ENCODE results near the gene KCNJ11. TPM values are rescaled to one million over a fixed set of nuclear protein-coding genes. Genes with fewer than 3 reads are reported as not detected.
"Not testable (repeated sequence)": the region's sequence is repeated elsewhere in the genome, so short reads cannot be mapped to it uniquely, and the experiment has no call there.

Gene KCNJ11
- 1 to 10 TPM; 4.2 to 5.7 TPM for total RNA-seq

DNA sequence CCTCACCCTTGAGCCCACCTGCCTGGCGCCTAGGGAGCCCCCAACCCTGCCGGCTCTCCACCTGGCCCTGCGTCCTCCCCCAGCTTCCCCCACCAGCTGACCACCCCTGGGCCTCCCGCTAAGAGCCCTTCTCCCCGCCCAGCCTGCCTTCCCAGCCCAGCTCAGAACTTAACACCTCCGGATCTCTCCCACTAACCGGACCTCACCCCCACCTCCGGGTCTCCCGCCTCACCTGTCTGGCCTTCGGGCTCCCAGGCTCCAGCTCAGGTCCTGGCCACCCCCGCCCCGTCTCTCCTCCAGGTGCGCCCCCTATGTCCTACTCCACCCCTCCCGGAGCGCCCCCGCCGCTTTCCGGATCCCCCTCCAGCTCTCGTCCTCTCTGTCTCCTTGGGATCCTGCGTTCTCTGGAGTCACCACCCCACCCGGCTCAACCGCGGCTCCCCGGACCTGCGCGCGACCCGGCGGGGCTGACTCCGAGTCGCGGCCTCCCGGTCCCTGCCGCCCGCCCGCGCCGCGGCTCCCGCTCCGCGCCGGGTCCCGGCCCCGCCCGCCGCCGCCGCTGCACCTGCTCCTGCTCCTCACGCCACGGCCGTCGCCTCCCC, at the start of gene KCNJ11:
KCNJ11 (minus strand) TSS at position 51 of the 602 bp plus-strand sequence. CDS start 568 bp downstream, outside the sequence.
- peaks cover 17% of the 10 kb centered on the region for H3K4me1 Mint-ChIP-seq (ENCODE audit: low read depth)

GRCh38 chr11:17437366-17437765, 48.9 kb upstream of the KCNJ11 start:
- Mint-ChIP-seq H3K9me3 (ENCODE audit: insufficient read depth) (no peaks in the 10 kb centered on the region), H3K36me3 (ENCODE audit: low read depth) (no peaks in the 10 kb centered on the region), H3K4me3 (no peak overlapping the region), H3K27ac (no peak overlapping the region), H3K27me3 (ENCODE audit: low read depth) (peaks cover 17% of the 10 kb centered on the region), H3K4me1 (ENCODE audit: low read depth) (peaks cover 19% of the 10 kb centered on the region)
- CTCF ChIA-PET, result no interaction called here
- ATAC-seq (no peak), DNase-seq (no peak)
- POLR2A ChIA-PET, result no interaction called here

More for the DNA sequence above, at the start of gene KCNJ11:
- ChIA-PET POLR2A (no interaction called here), CTCF (interaction anchor here (0.6 to 3.5 kb wide), 21 partner anchors 8 to 158 kb away, joined by 3 to 25 read pairs (median 4); no protein-coding TSS in a partner anchor)
- Mint-ChIP-seq H3K36me3 (ENCODE audit: low read depth) (no peaks in the 10 kb centered on the region), H3K27me3 (ENCODE audit: low read depth) (peaks cover 11% of the 10 kb centered on the region), H3K4me3 (peak within 1 kb of the TSS; percentile 71), H3K27ac (peak within 1 kb of the TSS; percentile 57), H3K9me3 (ENCODE audit: insufficient read depth) (no peaks in the 10 kb centered on the region)
- DNase-seq, result no peak
- peak; percentile 70 for ATAC-seq

DNA sequence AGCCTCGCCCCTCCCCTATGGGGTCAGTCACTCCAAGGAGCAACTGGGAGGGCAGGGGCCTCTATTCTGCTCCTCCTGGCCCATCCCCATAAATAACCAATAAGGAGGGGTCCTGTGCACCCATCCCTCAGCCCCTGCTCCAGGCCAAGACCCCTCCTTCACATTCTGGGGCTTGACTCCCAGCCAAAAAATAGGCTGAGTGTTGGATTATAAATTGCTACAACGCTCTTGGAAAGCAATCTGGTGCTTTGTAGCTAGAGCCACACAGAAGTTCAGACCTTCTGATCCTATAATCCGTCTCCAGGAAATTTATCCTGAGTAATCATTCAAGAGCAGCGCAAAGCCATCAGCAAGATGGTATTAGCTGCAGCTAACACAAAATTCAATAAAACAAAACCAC, 45.6 kb upstream of the KCNJ11 start:
- POLR2A ChIA-PET, result interaction anchor here (0.7 kb wide), 1 partner anchor 26 kb away, joined by 3 read pairs; no protein-coding TSS in a partner anchor
- Mint-ChIP-seq H3K9me3 (ENCODE audit: insufficient read depth) (no peaks in the 10 kb centered on the region), H3K4me1 (ENCODE audit: low read depth) (peaks cover 11% of the 10 kb centered on the region), H3K27me3 (ENCODE audit: low read depth) (peaks cover 8% of the 10 kb centered on the region), H3K4me3 (no peak overlapping the region), H3K36me3 (ENCODE audit: low read depth) (no peaks in the 10 kb centered on the region), H3K27ac (no peak overlapping the region)
- no peak for ATAC-seq
- CTCF ChIA-PET, result no interaction called here
- no peak for DNase-seq

GRCh38 chr11:17432002-17432401, 43.5 kb upstream of the KCNJ11 start:
- peaks cover 7% of the 10 kb centered on the region for H3K27me3 Mint-ChIP-seq (ENCODE audit: low read depth)
- no peaks in the 10 kb centered on the region for H3K9me3 Mint-ChIP-seq (ENCODE audit: insufficient read depth)
- ChIA-PET CTCF (interaction anchor here (1.2 to 1.3 kb wide), 2 partner anchors 10 to 43 kb away, joined by 3 to 4 read pairs; partner anchors contain the start of gene KCNJ11), POLR2A (no interaction called here)
- H3K4me1 Mint-ChIP-seq (ENCODE audit: low read depth), result peaks cover 5% of the 10 kb centered on the region
- H3K27ac Mint-ChIP-seq, result no peak overlapping the region
- H3K4me3 Mint-ChIP-seq, result no peak overlapping the region
- ATAC-seq (no peak), DNase-seq (no peak)
- no peaks in the 10 kb centered on the region for H3K36me3 Mint-ChIP-seq (ENCODE audit: low read depth)

DNA sequence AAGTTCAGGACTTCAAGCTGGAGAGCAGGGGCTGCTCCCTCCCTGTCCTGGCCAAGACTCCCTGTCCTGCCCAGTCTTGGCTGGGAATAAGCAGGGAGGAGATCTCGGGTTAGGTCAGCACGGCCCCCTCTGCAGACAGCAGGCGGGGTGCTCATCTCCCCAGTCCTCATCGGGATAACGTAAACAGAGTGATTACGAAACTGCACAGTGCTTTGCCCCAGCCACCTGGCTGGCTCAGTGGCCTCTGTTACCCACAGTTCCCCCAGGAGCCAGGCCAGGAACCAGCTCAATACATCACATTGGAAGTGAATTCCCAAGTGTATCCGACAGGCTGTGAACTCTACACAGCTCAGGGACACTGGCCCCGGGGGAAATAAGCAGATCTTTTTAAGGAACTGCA, 42.7 kb upstream of the KCNJ11 start:
- Mint-ChIP-seq H3K36me3 (ENCODE audit: low read depth) (no peaks in the 10 kb centered on the region), H3K9me3 (ENCODE audit: insufficient read depth) (no peaks in the 10 kb centered on the region), H3K27ac (no peak overlapping the region), H3K4me1 (ENCODE audit: low read depth) (peaks cover 14% of the 10 kb centered on the region), H3K4me3 (no peak overlapping the region), H3K27me3 (ENCODE audit: low read depth) (peaks cover 7% of the 10 kb centered on the region)
- ChIA-PET POLR2A (no interaction called here), CTCF (interaction anchor here (1.2 kb wide), 1 partner anchor 9 kb away, joined by 3 read pairs; no protein-coding TSS in a partner anchor)
- no peak for DNase-seq
- ATAC-seq, result no peak

DNA sequence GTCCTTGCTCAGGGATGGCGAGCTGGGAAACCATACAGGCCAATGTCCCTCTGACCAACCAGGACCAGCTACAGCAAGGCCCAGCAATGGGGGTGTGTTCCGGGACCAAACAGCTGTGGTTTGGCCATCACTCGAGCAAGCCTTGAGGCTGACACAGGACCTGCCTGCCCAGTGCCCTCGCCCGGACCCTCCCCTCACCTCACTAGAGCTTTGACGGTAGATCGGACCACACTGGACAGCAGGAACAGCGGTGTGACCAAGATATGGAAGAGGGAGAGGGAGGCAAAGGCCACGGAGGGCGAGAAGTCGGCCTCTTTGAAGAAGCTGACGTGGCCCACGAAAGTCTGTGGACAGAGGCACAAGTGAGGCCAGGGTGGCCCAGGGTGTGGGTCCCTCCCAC, 42.2 kb upstream of the KCNJ11 start:
- DNase-seq (no peak), ATAC-seq (no peak)
- CTCF ChIA-PET, result no interaction called here
- Mint-ChIP-seq H3K4me1 (ENCODE audit: low read depth) (peaks cover 19% of the 10 kb centered on the region), H3K9me3 (ENCODE audit: insufficient read depth) (no peaks in the 10 kb centered on the region), H3K4me3 (no peak overlapping the region), H3K27ac (no peak overlapping the region), H3K36me3 (ENCODE audit: low read depth) (no peaks in the 10 kb centered on the region), H3K27me3 (ENCODE audit: low read depth) (peaks cover 10% of the 10 kb centered on the region)
- POLR2A ChIA-PET, result no interaction called here

DNA sequence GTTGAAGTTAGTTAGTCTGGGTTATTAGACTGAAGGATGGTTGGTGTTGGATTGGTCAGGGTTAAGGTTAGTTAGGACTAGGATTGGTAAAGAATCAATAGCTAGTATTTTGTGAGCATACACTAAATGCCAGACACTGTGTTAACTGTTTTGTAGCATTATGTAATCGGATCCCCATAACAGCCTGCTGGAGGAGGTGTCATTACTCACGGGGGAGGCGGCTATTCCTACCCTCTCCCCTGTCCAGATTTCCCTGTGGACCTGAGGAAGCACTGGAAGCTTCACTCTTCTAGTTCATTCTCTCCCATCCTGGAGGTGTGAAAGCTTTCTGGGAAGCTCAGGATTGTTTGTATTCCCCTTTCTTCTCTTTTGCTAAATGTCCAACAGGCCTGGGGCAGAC, 40.5 kb upstream of the KCNJ11 start:
- no peaks in the 10 kb centered on the region for H3K36me3 Mint-ChIP-seq (ENCODE audit: low read depth)
- ChIA-PET CTCF (interaction anchor here (0.8 kb wide), 1 partner anchor 45 kb away, joined by 3 read pairs; no protein-coding TSS in a partner anchor), POLR2A (no interaction called here)
- no peaks in the 10 kb centered on the region for H3K9me3 Mint-ChIP-seq (ENCODE audit: insufficient read depth)
- H3K27me3 Mint-ChIP-seq (ENCODE audit: low read depth), result peaks cover 6% of the 10 kb centered on the region
- DNase-seq (no peak), ATAC-seq (no peak)
- no peak overlapping the region for H3K4me3 Mint-ChIP-seq
- H3K4me1 Mint-ChIP-seq (ENCODE audit: low read depth), result peaks cover 23% of the 10 kb centered on the region
- H3K27ac Mint-ChIP-seq, result no peak overlapping the region

DNA sequence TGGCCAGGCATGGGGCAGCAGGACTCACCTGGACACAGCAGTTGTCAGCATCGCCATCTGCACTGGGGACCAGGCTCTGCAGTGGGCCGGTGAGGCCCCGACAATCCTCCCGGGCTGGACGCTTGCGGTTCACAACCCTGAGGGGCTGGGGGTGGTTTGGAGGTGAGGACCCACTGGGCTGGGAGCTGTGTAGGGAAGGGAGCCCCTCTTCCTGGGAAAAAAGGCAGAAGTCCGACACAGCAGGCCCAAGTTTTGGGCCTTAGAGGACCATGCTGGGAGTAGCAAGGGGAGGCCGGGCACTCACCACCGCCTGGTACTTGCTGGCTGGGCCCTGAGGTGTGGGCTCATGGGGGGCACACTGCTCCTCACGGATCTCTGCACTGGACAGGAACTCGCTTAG, 39.8 kb upstream of the KCNJ11 start:
- ChIA-PET POLR2A (no interaction called here), CTCF (interaction anchor here (0.8 kb wide), 1 partner anchor 44 kb away, joined by 3 read pairs; no protein-coding TSS in a partner anchor)
- H3K36me3 Mint-ChIP-seq (ENCODE audit: low read depth), result no peaks in the 10 kb centered on the region
- H3K9me3 Mint-ChIP-seq (ENCODE audit: insufficient read depth), result no peaks in the 10 kb centered on the region
- no peak overlapping the region for H3K27ac Mint-ChIP-seq
- no peak overlapping the region for H3K4me3 Mint-ChIP-seq
- DNase-seq (no peak), ATAC-seq (no peak)
- H3K27me3 Mint-ChIP-seq (ENCODE audit: low read depth), result peaks cover 6% of the 10 kb centered on the region
- peaks cover 23% of the 10 kb centered on the region for H3K4me1 Mint-ChIP-seq (ENCODE audit: low read depth)

DNA sequence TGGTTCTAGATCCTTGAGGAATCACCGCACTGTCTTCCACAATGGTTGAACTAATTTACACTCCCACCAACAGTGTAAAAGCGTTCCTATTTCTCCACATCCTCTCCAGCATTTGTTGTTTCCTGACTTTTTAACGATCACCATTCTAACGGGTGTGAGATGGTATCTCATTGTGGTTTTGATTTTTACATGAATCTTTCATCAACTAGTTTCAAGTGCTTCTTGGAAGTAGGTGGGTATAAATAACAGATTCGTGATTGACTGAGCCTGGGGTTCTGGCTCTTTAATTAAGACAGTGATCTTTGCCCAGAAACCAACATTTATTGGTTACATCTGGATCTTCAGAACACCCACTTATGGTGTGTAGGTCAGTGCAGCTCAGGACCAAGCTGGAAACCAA, 37.8 kb upstream of the KCNJ11 start:
- DNase-seq; H3K27ac Mint-ChIP-seq; ATAC-seq; H3K36me3 Mint-ChIP-seq (ENCODE audit: low read depth); CTCF ChIA-PET; POLR2A ChIA-PET; H3K4me3 Mint-ChIP-seq; H3K9me3 Mint-ChIP-seq (ENCODE audit: insufficient read depth): not testable (repeated sequence)
- peaks cover 19% of the 10 kb centered on the region for H3K27me3 Mint-ChIP-seq (ENCODE audit: low read depth)
- peaks cover 27% of the 10 kb centered on the region for H3K4me1 Mint-ChIP-seq (ENCODE audit: low read depth)

DNA sequence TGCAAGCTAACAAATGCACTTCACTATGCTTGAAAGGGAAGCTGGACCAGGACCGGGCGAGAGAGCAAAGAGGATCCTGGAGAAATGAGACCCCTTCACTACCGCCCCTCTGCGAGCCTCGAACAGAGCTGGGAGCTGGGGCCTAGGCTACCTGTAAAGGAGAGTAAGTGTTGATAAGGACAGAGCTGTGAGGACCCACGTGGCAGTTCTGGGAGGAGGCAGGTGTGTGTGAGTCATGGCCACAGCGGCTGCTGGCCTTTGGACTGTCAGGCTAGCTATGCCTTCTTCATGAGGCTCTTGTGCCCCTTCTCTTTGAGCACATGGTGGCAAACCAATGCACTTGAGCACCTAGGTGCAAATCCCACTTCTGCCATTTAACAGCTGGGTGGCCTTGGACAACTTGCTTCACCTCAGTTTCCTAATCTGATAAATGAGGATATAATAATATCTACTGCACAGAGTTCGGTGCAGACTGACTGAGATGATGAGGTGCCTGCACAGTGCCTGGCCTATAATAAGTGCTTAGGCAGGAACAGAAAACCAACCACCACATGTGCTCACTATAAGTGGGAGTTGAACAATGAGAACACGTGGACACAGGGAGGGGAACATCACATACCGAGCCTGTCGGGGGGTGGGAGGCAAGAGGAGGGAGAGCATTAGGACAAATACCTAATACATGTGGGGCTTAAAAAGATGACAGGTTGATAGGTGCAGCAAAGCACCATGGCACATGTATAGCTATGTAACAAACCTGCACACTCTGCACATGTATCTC, 35.3 kb upstream of the KCNJ11 start:
- Mint-ChIP-seq H3K27ac (no peak overlapping the region), H3K4me3 (no peak overlapping the region)
- POLR2A ChIA-PET, result no interaction called here

GRCh38 chr11:17421781-17422180, 33.3 kb upstream of the KCNJ11 start:
- ChIA-PET CTCF (interaction anchor here (0.9 kb wide), 1 partner anchor 10 kb away, joined by 3 read pairs; no protein-coding TSS in a partner anchor), POLR2A (no interaction called here)
- Mint-ChIP-seq H3K27me3 (ENCODE audit: low read depth) (peaks cover 43% of the 10 kb centered on the region), H3K4me1 (ENCODE audit: low read depth) (peaks cover 23% of the 10 kb centered on the region), H3K27ac (no peak overlapping the region), H3K4me3 (no peak overlapping the region), H3K36me3 (ENCODE audit: low read depth) (no peaks in the 10 kb centered on the region), H3K9me3 (ENCODE audit: insufficient read depth) (no peaks in the 10 kb centered on the region)
- no peak for ATAC-seq
- DNase-seq, result no peak

More for the DNA sequence above, 35.3 kb upstream of the KCNJ11 start:
- peaks cover 35% of the 10 kb centered on the region for H3K27me3 Mint-ChIP-seq (ENCODE audit: low read depth)
- CTCF ChIA-PET, result interaction anchor here (1.3 kb wide), 1 partner anchor 9 kb away, joined by 4 read pairs; no protein-coding TSS in a partner anchor
- ATAC-seq (no peak), DNase-seq (no peak)
- H3K4me1 Mint-ChIP-seq (ENCODE audit: low read depth), result peaks cover 31% of the 10 kb centered on the region
- H3K9me3 Mint-ChIP-seq (ENCODE audit: insufficient read depth), result no peaks in the 10 kb centered on the region
- no peaks in the 10 kb centered on the region for H3K36me3 Mint-ChIP-seq (ENCODE audit: low read depth)

Measured in activated CD8-positive, alpha-beta T cell treated with anti-CD3 and anti-CD28 coated beads, Interleukin-2, amount 10 ng/mL, durations not matched to agents 7 days and 5 days (primary cell).